Nephron (organoid): ENCODE data around the gene EIF4E1B.

Experiments used
- H3K27ac Mint-ChIP-seq, 3 experiments: 2 replicates each; pipeline ENCODE4 v1.8.0; 2020; ENCODE audit warnings: mixed read lengths in 3 of 3, mild to moderate bottlenecking in 2 of 3, moderate library complexity in 1 of 3
- H3K27me3 Mint-ChIP-seq: 2 replicates; pipeline ENCODE4 v1.8.0; 2021; ENCODE audit warnings: low read depth, mild to moderate bottlenecking, moderate library complexity, mixed read lengths
- H3K36me3 Mint-ChIP-seq: 2 replicates; pipeline ENCODE4 v1.8.0; 2020; ENCODE audit warnings: low read depth, mixed read lengths
- H3K4me1 Mint-ChIP-seq: 2 replicates; pipeline ENCODE4 v1.8.0; 2020; ENCODE audit warnings: mixed read lengths
- H3K4me3 Mint-ChIP-seq, 3 experiments: 2 replicates each; pipeline ENCODE4 v1.8.0; 2020; ENCODE audit warnings: mild to moderate bottlenecking in 3 of 3, mixed read lengths in 3 of 3, moderate library complexity in 2 of 3
- H3K9me3 Mint-ChIP-seq: 2 replicates; pipeline ENCODE4 v1.8.0; 2020; ENCODE audit warnings: mixed read lengths
- TF ChIP-seq, protein P1 (sequence below), 3 experiments: fragments of 200-600 bp; sonication (generic); IDR thresholded peaks; one replicate each; pipeline ENCODE4 v1.5.0; 2021; ENCODE audit warnings: antibody characterized with exemption in 3 of 3; ENCODE audit not compliant: unreplicated experiment in 3 of 3

Gene EIF4E1B

DNA sequence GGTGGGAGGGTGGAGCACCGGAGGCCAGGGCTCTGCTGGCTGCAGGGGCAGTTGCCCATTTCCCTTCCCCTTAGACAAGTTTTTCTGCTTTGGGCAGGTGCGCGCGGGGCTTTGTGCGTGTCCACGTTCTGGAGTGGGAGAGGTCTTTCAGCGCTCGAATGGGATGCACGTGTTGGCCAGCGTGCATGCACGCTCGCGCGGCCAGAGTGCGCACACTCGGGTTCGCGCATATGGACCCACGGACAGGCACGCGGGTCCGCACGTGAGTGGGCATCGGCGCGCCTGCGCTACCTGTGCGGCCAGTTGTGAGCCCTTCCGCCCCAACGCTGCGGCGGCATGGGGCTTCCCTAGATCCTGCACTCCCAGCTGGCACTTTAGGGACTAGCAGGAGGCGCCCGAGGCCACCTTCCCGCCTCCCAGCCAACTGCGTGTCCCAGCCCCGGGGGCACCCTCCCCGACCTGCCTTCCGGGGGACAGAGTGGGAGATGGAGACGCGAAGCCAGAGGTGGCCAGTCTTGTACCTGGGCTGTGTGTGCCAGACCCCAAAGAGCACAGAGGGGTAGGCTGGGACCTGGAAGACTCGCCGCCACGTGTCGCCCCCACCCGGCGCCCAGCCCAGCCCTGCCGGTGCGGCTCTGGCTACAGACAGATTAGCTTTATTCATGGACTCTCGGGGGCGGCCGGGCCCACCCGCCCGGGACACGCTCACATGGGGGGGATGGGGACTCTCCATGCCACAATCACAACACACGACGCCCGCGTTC is 10.7 kb upstream of the EIF4E1B start:
- H3K9me3 Mint-ChIP-seq = no peaks in the 10 kb centered on the region
- H3K27me3 Mint-ChIP-seq = peaks cover 99% of the 10 kb centered on the region
- H3K27ac Mint-ChIP-seq = no peak overlapping the region
- peak overlapping the region in 1 of 3 experiments; percentile 51 for H3K4me3 Mint-ChIP-seq
- H3K36me3 Mint-ChIP-seq = no peaks in the 10 kb centered on the region
- no peaks in the 10 kb centered on the region for H3K4me1 Mint-ChIP-seq
- TF ChIP-seq, protein P1, sequence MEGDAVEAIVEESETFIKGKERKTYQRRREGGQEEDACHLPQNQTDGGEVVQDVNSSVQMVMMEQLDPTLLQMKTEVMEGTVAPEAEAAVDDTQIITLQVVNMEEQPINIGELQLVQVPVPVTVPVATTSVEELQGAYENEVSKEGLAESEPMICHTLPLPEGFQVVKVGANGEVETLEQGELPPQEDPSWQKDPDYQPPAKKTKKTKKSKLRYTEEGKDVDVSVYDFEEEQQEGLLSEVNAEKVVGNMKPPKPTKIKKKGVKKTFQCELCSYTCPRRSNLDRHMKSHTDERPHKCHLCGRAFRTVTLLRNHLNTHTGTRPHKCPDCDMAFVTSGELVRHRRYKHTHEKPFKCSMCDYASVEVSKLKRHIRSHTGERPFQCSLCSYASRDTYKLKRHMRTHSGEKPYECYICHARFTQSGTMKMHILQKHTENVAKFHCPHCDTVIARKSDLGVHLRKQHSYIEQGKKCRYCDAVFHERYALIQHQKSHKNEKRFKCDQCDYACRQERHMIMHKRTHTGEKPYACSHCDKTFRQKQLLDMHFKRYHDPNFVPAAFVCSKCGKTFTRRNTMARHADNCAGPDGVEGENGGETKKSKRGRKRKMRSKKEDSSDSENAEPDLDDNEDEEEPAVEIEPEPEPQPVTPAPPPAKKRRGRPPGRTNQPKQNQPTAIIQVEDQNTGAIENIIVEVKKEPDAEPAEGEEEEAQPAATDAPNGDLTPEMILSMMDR (IDR thresholded peaks at IDR 0.05; ENCODE audit: unreplicated experiment in 3 of 3) = no peak

DNA sequence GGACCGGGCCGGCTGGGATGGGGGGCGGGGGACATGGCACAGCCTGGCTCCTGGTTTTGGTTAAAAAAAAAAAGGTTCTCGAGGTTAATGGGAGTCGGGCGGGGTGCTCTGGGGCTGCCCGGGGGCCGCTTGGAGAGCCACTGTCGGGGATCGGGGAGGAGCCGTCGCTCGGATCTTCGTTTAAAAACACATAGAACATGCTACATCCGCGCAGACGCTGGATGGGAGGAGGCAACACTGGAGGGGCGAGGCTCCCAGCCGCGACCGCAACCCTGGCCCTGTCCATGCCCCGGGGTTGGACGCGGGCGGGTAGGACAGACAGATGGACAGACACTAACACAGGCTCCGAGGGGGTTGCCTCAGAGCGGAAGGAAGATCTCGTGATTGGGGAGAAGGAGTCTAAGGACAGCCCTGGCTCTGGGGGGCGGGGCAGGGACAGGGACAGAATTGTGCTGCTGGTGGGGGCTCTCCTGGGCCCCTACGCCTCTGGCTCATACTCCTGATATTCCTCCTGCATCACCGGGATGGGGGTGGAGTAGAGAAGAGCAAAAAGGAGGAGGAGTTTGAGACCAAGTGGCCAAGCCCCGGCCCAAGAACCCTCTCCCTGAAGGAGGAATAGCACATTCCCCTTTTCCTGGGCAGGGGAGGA is 10.0 kb upstream of the EIF4E1B start:
- TF ChIP-seq, protein P1 (IDR thresholded peaks at IDR 0.05; ENCODE audit: unreplicated experiment in 3 of 3) = no peak
- H3K27me3 Mint-ChIP-seq = peaks cover 99% of the 10 kb centered on the region
- no peaks in the 10 kb centered on the region for H3K36me3 Mint-ChIP-seq
- H3K9me3 Mint-ChIP-seq = no peaks in the 10 kb centered on the region
- H3K4me3 Mint-ChIP-seq = peak overlapping the region; percentile 23 to 51 (median 39)
- no peak overlapping the region for H3K27ac Mint-ChIP-seq
- no peaks in the 10 kb centered on the region for H3K4me1 Mint-ChIP-seq

DNA sequence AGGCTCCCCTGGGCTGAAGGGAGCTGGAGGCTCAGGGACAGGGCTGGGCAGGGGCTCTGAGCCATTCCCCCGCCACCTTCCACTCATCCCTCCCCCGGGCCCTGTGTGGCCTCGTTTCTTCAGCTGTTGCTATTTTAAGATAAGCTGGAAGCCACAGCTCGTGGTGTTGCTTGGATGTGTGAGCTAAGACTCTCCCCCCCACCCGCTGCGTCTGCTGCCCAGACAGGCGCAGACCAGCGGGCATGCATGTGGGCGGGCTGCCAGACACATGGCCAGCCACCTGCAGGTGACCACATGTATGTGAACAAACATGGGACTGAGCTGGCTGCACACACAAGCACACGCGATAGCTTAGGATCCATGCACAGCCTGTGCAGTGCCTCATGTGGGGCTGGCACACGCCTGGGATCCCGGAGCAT is 8.8 kb upstream of the EIF4E1B start:
- Mint-ChIP-seq H3K9me3 (no peaks in the 10 kb centered on the region), H3K36me3 (no peaks in the 10 kb centered on the region), H3K4me3 (no peak overlapping the region), H3K27ac (no peak overlapping the region), H3K4me1 (no peaks in the 10 kb centered on the region), H3K27me3 (peaks cover 99% of the 10 kb centered on the region)
- TF ChIP-seq, protein P1 (IDR thresholded peaks at IDR 0.05; ENCODE audit: unreplicated experiment in 3 of 3) = no peak

DNA sequence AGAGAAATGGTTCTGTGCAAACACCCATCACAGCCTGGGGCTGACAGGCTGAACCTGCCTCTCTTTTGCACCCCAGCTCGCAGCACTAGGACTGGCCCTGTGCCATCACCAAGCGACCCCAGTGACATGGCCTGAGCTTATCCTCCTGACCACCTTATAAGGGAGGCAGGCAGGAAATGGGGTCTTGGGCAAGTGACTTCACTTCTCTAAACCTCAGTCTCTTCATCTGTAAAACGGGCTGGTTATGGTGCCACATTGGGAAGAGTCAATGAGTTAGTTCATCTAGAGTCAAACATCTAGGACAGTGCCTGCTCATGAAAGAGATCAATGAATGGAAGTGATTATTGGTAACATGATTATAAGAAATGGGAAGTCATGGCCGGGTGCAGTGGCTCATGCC is 6.3 kb upstream of the EIF4E1B start:
- H3K27ac Mint-ChIP-seq = no peak overlapping the region
- no peak overlapping the region for H3K4me3 Mint-ChIP-seq
- no peaks in the 10 kb centered on the region for H3K9me3 Mint-ChIP-seq
- H3K36me3 Mint-ChIP-seq = no peaks in the 10 kb centered on the region
- TF ChIP-seq, protein P1 (IDR thresholded peaks at IDR 0.05; ENCODE audit: unreplicated experiment in 3 of 3) = no peak
- H3K27me3 Mint-ChIP-seq = peaks cover 99% of the 10 kb centered on the region
- H3K4me1 Mint-ChIP-seq = no peaks in the 10 kb centered on the region

DNA sequence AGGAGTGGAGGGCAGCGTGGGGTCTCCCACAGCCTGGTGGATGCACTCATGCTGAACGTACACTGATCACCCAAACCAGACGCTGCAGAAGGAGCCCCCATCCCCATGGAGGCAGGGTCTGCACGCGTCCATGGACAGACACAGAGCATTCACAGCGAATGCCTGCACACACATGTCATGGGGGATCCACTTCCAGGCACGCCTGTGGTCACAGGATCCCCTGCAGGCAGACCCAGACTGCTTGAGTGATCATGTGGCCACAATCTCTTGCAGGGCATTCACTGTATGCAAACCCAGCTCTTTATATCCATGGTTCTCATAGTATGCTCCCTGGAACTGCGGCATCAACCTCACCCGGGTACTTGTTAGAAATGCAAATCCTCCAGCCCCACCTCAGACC is 5.5 kb upstream of the EIF4E1B start:
- Mint-ChIP-seq H3K4me1 (no peaks in the 10 kb centered on the region), H3K27ac (no peak overlapping the region), H3K9me3 (no peaks in the 10 kb centered on the region), H3K36me3 (no peaks in the 10 kb centered on the region), H3K4me3 (no peak overlapping the region), H3K27me3 (peaks cover 99% of the 10 kb centered on the region)
- TF ChIP-seq, protein P1 (IDR thresholded peaks at IDR 0.05; ENCODE audit: unreplicated experiment in 3 of 3) = no peak
